Measurements from ENCODE around the gene NLRC5. TPM values are rescaled to one million over a fixed set of nuclear protein-coding genes. Genes with fewer than 3 reads are reported as not detected.
"Not testable (repeated sequence)": the region's sequence is repeated elsewhere in the genome, so short reads cannot be mapped to it uniquely, and the experiment has no call there.

NLRC5 gene
- total RNA-seq, 4 donors from 2014 or later = 14.4 to 22.5 (median 16.6) TPM

GRCh38 chr16:56987692-56988091, 1.7 kb upstream of the NLRC5 start:
- no peak for TF ChIP-seq POLR2A (IDR thresholded peaks at IDR 0.05; ENCODE audit: low read depth)
- no peak for TF ChIP-seq EP300 (IDR thresholded peaks at IDR 0.05)
- TF ChIP-seq POLR2AphosphoS5 (IDR thresholded peaks at IDR 0.05) = no peak
- TF ChIP-seq CTCF (IDR thresholded peaks at IDR 0.05) = no peak
- Histone ChIP-seq H3K36me3 (no peaks in the 10 kb centered on the region), H3K4me1 (peaks cover 48 to 67% (median 60%) of the 10 kb centered on the region in 4 donors), H3K27ac (replicated peaks in 1 of 4) (peak overlapping the region in 2 of 4 donors; percentile 87 to 90), H3K4me3 (no peak overlapping the region), H3K9me3 (no peaks in the 10 kb centered on the region), H3K27me3 (no peaks in the 10 kb centered on the region)
- intact Hi-C loops (cut with DNase I) = no loop called here
- WGBS = 88% methylated on average over 1 of the region's 2 CpGs
- no peak for DNase-seq (ENCODE audit: extremely low spot score)

DNA sequence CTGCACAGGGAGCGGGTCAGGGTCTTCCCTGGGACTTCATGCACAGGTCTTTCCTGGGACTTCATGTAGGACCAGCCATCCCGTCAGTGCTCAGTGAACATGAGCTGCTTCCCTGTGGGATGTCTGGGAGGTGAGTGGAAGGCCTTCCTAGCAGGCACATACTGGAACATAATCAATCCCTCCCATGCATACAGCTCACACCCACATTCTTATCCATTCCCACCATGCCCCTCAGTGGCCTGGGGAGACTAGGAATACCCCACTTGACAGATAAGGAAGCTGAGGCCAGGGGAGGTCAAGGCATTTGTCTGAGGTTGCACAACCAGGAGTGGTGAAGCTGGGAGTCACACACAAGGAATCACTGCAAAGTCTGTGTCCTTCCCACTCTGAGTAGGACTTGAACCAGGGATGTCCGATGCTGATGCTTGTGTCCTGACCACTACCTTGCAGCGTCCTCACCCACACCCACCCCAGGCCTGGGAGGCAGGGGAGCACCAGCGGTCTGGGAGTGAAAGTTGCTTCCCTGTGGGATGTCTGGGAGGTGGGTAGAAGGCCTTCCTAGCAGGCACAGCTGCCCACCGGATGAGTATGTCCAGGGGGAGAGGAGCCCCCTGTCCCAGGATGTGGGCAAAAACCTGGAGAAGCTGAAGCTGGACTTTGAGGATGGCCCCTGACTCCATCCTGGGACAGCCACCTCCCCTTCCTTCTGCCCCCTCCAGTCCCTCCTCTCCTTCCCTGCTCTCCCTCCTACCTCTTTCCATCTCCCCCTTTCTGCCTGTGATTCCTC, 1.0 kb upstream of the NLRC5 start:
- Histone ChIP-seq H3K4me3 (peak overlapping the region; percentile 77 to 97 (median 86)), H3K4me1 (peaks cover 48 to 70% (median 59%) of the 10 kb centered on the region in 4 donors), H3K36me3 (no peaks in the 10 kb centered on the region), H3K27ac (replicated peaks in 1 of 4) (peak overlapping the region; percentile 69 to 90 (median 87)), H3K27me3 (no peaks in the 10 kb centered on the region), H3K9me3 (no peaks in the 10 kb centered on the region)
- no peak for DNase-seq (ENCODE audit: extremely low spot score)
- intact Hi-C loops (cut with DNase I) = no loop called here
- WGBS = 60% methylated on average over 3 of the region's 6 CpGs
- TF ChIP-seq POLR2AphosphoS5 (IDR thresholded peaks at IDR 0.05) (no peak), POLR2A (IDR thresholded peaks at IDR 0.05; ENCODE audit: low read depth) (no peak), EP300 (IDR thresholded peaks at IDR 0.05) (no peak), CTCF (IDR thresholded peaks at IDR 0.05) (no peak)

DNA sequence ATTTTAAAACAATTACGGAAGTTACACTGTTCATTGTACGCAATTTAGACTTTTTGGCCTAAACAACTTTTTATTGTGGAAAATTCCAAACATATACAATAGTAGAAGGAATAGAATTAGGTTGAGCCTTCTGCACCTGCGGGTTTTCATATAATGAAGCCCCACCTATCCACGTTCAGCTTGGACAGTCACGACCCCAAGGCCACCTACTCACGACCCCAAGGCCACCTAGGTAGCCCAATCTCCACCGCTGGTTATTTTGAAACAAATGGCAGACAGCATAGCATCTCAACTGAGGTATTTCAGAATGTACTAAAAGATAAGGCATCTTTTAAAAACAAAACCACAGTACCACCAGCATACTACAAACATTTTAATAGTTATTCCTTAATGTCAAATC, 631 bp downstream of the NLRC5 start:
- H3K36me3 ChIP-seq = no peaks in the 10 kb centered on the region
- intact Hi-C loops (cut with DNase I) = no loop called here
- H3K27me3 ChIP-seq = no peaks in the 10 kb centered on the region
- H3K4me1 ChIP-seq = peaks cover 39 to 62% (median 58%) of the 10 kb centered on the region in 4 donors
- H3K27ac ChIP-seq (replicated peaks in 1 of 4) = peak overlapping the region; percentile 69 to 90 (median 87)
- no peak for DNase-seq (ENCODE audit: extremely low spot score)
- H3K9me3 ChIP-seq = no peaks in the 10 kb centered on the region
- peak overlapping the region; percentile 77 to 97 (median 86) for H3K4me3 ChIP-seq
- 31% methylated on average over 7 of the region's 7 CpGs for WGBS
- TF ChIP-seq POLR2A (IDR thresholded peaks at IDR 0.05; ENCODE audit: low read depth) (no peak), POLR2AphosphoS5 (IDR thresholded peaks at IDR 0.05) (no peak), CTCF (IDR thresholded peaks at IDR 0.05) (no peak), EP300 (IDR thresholded peaks at IDR 0.05) (no peak)

DNA sequence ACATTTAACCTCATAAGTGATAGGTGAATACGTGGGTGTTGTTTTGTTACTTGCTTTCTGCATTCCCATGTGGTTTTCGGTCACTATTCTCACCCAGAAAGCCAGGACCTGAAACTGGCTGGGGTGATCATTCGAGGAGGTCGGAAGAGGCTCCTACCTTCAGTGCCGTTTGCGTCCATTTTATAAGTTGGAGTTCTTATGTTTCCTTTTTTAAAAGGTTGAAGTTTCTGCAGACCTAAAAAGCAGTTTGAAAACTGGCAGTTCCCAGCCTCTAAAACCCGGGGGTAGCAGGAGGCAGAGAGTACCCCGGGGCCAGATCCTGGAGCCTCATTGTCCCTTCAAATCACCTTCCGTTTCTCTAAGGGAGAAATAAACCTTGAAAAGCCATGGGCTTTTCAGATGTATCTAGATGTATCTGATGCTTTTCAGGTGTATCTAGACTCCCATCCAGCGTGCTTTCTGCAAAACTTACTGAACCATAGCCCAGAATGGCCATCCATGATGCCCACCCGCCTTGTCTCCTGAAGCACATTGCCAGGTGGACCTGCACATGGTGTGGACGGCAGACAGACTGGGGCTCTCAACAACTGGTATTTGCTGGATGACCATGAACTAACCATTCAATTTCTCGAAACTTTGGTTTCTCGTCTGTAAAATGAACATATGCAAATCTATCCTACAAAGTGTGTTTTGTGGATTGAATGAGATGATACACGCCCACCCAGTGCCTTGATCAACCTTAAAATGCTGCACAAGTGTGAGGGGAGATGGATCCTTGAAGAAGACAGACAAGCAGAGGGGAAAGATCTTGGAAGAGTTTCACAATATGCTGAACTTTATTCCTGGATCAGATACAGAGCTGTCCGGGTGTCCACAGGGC, 1.3 kb downstream of the NLRC5 start:
- Histone ChIP-seq H3K27me3 (no peaks in the 10 kb centered on the region), H3K36me3 (no peaks in the 10 kb centered on the region), H3K27ac (replicated peaks in 1 of 4) (peak overlapping the region in 3 of 4 donors; percentile 87 to 90 (median 87)), H3K4me3 (peak overlapping the region; percentile 77 to 97 (median 86)), H3K4me1 (peaks cover 33 to 59% (median 54%) of the 10 kb centered on the region in 4 donors), H3K9me3 (no peaks in the 10 kb centered on the region)
- WGBS = 73% methylated on average over 16 of the region's 16 CpGs
- no peak for DNase-seq (ENCODE audit: extremely low spot score)
- intact Hi-C loops (cut with DNase I) = no loop called here
- no peak for TF ChIP-seq CTCF (IDR thresholded peaks at IDR 0.05)

GRCh38 chr16:56992431-56992830, 3.1 kb downstream of the NLRC5 start:
- H3K4me3 ChIP-seq; H3K9me3 ChIP-seq; H3K27me3 ChIP-seq; DNase-seq (ENCODE audit: extremely low spot score); H3K36me3 ChIP-seq; intact Hi-C loops (cut with DNase I): not testable (repeated sequence)
- H3K27ac ChIP-seq (replicated peaks in 1 of 4) = peak overlapping the region in 1 of 4 donors; percentile 56
- WGBS = 96% methylated on average over 1 of the region's 1 CpG
- peaks cover 24 to 49% (median 43%) of the 10 kb centered on the region in 4 donors for H3K4me1 ChIP-seq

Data from esophagus muscularis mucosa (tissue), 4 donors.